ENCODE results near the gene RAG1. TPM values are rescaled to one million over a fixed set of nuclear protein-coding genes. Genes with fewer than 3 reads are reported as not detected.

The RAG1 gene
- total and polyA plus RNA-seq, 2 of the 13 experiments (the other 11 are each of a cell fraction or from before 2014, with no cell fraction given): 0.11 to 0.15 TPM

DNA sequence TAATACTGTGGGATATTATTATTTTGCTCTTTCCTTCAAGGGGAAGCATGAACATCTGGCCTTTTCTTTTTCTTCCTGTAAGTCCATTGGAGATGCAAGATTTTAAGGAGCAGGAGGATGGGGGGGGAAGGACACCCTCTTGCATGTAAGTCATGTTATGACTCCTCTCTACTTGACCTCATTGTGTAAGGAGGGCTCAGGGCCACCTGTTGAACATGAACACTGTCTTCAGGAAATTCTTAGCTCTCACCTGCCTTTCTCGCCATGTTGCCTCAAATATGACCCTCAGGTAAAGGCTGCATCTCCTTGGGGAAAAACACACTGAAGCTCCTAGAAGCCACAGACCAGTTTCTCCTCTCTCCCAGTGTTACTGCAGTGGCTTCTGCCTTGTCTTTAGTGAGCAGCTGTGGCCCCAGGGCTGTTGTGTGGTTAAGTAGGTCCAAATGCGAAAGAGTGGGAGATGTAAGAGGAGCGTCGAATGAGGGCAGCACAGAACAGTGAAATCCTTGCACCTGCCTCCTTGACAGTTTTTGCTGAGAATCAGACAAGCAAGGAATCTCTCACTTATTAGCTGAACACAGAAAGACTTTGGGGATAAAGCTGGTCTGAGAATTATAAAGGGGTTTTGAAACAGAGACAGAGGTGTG is 1.3 kb upstream of the RAG1 start:
- CTCF ChIA-PET (ENCODE audit: low intra/inter-chr PET ratio, low total read pairs): interaction anchor here (3.5 to 5.0 kb wide), 2 partner anchors 106 to 181 kb away, joined by 26 to 43 read pairs; no protein-coding TSS in a partner anchor
- ATAC-seq: no peak
- no peak for DNase-seq (ENCODE audit: low spot score)

More for the DNA sequence above, 1.3 kb upstream of the RAG1 start:
- Histone ChIP-seq H3K9ac (ENCODE audit: insufficient read depth, low read depth, low read length) (no peak overlapping the region), H3K79me2 (ENCODE audit: insufficient read depth, low read length) (no peaks in the 10 kb centered on the region), H3K4me2 (ENCODE audit: low read depth, low read length) (no peak overlapping the region), H3K4me3 (replicated peaks in 1 of 3; ENCODE audit: insufficient read depth in 1 of 3, low read depth in 2 of 3, low read length in 3 of 3) (no peak overlapping the region), H3K27ac (ENCODE audit: extremely low read length, insufficient read depth, low read length) (no peak overlapping the region), H3K9me3 (ENCODE audit: low read length) (no peaks in the 10 kb centered on the region), H3K4me1 (ENCODE audit: insufficient read depth, low read length) (no peaks in the 10 kb centered on the region), H2AFZ (ENCODE audit: low read length) (no peak overlapping the region), H4K20me1 (ENCODE audit: insufficient read depth, low read length) (no peaks in the 10 kb centered on the region), H3K36me3 (replicated peaks in 1 of 2; ENCODE audit: control insufficient read depth in 1 of 2, insufficient read depth in 2 of 2, low read length in 2 of 2) (no peaks in the 10 kb centered on the region), H3K27me3 (ENCODE audit: control insufficient read depth in 1 of 2, insufficient read depth in 2 of 2, low read length in 2 of 2) (peaks cover 0 to 9% of the 10 kb centered on the region in 2 experiments; a peak in 3 of 5 replicates)
- FAIRE-seq: no peak
- in situ Hi-C loops (cut with HindIII; ENCODE audit: extremely low pct_ligation_motif_present, low pct_unique_long_range_greater_than_20kb) (no loop called here), intact Hi-C loops (cut with micrococcal nuclease; ENCODE audit: unreplicated experiment) (no loop called here)
- POLR2A ChIA-PET: no interaction called here
- 11% methylated on average over 4 of the region's 4 CpGs for WGBS (ENCODE audit: low lambda C conversion rate)
- no peak for TF ChIP-seq GLI4 (CRISPR knock-in tag; IDR thresholded peaks at IDR 0.05; ENCODE audit: borderline replicate concordance)
- TF ChIP-seq, protein P1, sequence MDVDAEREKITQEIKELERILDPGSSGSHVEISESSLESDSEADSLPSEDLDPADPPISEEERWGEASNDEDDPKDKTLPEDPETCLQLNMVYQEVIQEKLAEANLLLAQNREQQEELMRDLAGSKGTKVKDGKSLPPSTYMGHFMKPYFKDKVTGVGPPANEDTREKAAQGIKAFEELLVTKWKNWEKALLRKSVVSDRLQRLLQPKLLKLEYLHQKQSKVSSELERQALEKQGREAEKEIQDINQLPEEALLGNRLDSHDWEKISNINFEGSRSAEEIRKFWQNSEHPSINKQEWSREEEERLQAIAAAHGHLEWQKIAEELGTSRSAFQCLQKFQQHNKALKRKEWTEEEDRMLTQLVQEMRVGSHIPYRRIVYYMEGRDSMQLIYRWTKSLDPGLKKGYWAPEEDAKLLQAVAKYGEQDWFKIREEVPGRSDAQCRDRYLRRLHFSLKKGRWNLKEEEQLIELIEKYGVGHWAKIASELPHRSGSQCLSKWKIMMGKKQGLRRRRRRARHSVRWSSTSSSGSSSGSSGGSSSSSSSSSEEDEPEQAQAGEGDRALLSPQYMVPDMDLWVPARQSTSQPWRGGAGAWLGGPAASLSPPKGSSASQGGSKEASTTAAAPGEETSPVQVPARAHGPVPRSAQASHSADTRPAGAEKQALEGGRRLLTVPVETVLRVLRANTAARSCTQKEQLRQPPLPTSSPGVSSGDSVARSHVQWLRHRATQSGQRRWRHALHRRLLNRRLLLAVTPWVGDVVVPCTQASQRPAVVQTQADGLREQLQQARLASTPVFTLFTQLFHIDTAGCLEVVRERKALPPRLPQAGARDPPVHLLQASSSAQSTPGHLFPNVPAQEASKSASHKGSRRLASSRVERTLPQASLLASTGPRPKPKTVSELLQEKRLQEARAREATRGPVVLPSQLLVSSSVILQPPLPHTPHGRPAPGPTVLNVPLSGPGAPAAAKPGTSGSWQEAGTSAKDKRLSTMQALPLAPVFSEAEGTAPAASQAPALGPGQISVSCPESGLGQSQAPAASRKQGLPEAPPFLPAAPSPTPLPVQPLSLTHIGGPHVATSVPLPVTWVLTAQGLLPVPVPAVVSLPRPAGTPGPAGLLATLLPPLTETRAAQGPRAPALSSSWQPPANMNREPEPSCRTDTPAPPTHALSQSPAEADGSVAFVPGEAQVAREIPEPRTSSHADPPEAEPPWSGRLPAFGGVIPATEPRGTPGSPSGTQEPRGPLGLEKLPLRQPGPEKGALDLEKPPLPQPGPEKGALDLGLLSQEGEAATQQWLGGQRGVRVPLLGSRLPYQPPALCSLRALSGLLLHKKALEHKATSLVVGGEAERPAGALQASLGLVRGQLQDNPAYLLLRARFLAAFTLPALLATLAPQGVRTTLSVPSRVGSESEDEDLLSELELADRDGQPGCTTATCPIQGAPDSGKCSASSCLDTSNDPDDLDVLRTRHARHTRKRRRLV (CRISPR knock-in tag; IDR thresholded peaks at IDR 0.05): no peak
- TF ChIP-seq ZBTB20 (CRISPR knock-in tag; IDR thresholded peaks at IDR 0.05; ENCODE audit: borderline replicate concordance, low read depth): no peak
- TF ChIP-seq, protein P2, sequence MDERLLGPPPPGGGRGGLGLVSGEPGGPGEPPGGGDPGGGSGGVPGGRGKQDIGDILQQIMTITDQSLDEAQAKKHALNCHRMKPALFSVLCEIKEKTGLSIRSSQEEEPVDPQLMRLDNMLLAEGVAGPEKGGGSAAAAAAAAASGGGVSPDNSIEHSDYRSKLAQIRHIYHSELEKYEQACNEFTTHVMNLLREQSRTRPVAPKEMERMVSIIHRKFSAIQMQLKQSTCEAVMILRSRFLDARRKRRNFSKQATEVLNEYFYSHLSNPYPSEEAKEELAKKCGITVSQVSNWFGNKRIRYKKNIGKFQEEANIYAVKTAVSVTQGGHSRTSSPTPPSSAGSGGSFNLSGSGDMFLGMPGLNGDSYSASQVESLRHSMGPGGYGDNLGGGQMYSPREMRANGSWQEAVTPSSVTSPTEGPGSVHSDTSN (CRISPR knock-in tag; IDR thresholded peaks at IDR 0.05): no peak
- TF ChIP-seq REL (CRISPR knock-in tag; conservative IDR thresholded peaks at IDR 0.05): no peak
- TF ChIP-seq ZNF557 (CRISPR knock-in tag; IDR thresholded peaks at IDR 0.05): no peak
- TF ChIP-seq KDM3A (CRISPR knock-in tag; IDR thresholded peaks at IDR 0.05; ENCODE audit: low read depth): no peak
- BruUV-seq (replicated peaks): no TSS peak
